ENCODE data around the gene PRDM16. TPM values are rescaled to one million over a fixed set of nuclear protein-coding genes. Genes with fewer than 3 reads are reported as not detected.
A peak's percentile ranks its signal among the peaks of the same experiment; 100 is the strongest.

The PRDM16 gene
- total and polyA plus RNA-seq, 3 donors from 2014 or later = 2.1 to 5.6 (median 4.7) TPM

GRCh38 chr1:3128431-3129132, 59.6 kb downstream of the PRDM16 start:
- H3K9me3 ChIP-seq = no peaks in the 10 kb centered on the region
- intact Hi-C loops (cut with DNase I; ENCODE audit: low total_unique reads) = no loop called here
- H3K27ac ChIP-seq = peak overlapping the region in 1 of 2 donors; percentile 84
- WGBS, 2 donors = 80 to 81% methylated on average over 12 to 19 of the region's 26 CpGs
- H3K4me1 ChIP-seq = peaks cover 53% of the 10 kb centered on the region
- H3K36me3 ChIP-seq (ENCODE audit: low read depth, missing control alignments) = no peaks in the 10 kb centered on the region
- no peak overlapping the region for H3K4me3 ChIP-seq
- TF ChIP-seq CTCF (IDR thresholded peaks at IDR 0.05) = no peak
- TF ChIP-seq POLR2A (IDR thresholded peaks at IDR 0.05) = no peak
- no peaks in the 10 kb centered on the region for H3K27me3 ChIP-seq
- no peak for DNase-seq

GRCh38 chr1:3129133-3129490, 60.1 kb downstream of the PRDM16 start:
- no peak overlapping the region for H3K4me3 ChIP-seq
- H3K4me1 ChIP-seq = peaks cover 51% of the 10 kb centered on the region
- no peak for DNase-seq
- TF ChIP-seq CTCF (IDR thresholded peaks at IDR 0.05) (no peak), POLR2A (IDR thresholded peaks at IDR 0.05) (no peak)
- H3K9me3 ChIP-seq = no peaks in the 10 kb centered on the region
- intact Hi-C loops (cut with DNase I; ENCODE audit: low total_unique reads) = no loop called here
- no peak overlapping the region for H3K27ac ChIP-seq
- no peaks in the 10 kb centered on the region for H3K36me3 ChIP-seq (ENCODE audit: low read depth, missing control alignments)
- no peaks in the 10 kb centered on the region for H3K27me3 ChIP-seq
- WGBS, 2 donors = 81 to 85% methylated on average over 3 to 8 of the region's 8 CpGs

GRCh38 chr1:3130268-3130667, 61.3 kb downstream of the PRDM16 start:
- Histone ChIP-seq H3K36me3 (ENCODE audit: low read depth, missing control alignments) (no peaks in the 10 kb centered on the region), H3K9me3 (no peaks in the 10 kb centered on the region), H3K27me3 (no peaks in the 10 kb centered on the region), H3K4me1 (peaks cover 44% of the 10 kb centered on the region), H3K27ac (no peak overlapping the region), H3K4me3 (no peak overlapping the region)
- WGBS, 2 donors = 88 to 90% methylated on average over 11 to 13 of the region's 13 CpGs
- intact Hi-C loops (cut with DNase I; ENCODE audit: low total_unique reads) = no loop called here
- TF ChIP-seq CTCF (IDR thresholded peaks at IDR 0.05) = no peak
- no peak for DNase-seq

GRCh38 chr1:3132660-3133059, 63.7 kb downstream of the PRDM16 start:
- intact Hi-C loops (cut with DNase I; ENCODE audit: low total_unique reads) = no loop called here
- H3K27ac ChIP-seq = no peak overlapping the region
- no peaks in the 10 kb centered on the region for H3K27me3 ChIP-seq
- no peaks in the 10 kb centered on the region for H3K9me3 ChIP-seq
- H3K4me3 ChIP-seq = no peak overlapping the region
- WGBS, 2 donors = 77 to 79% methylated on average over 12 of the region's 12 CpGs
- H3K36me3 ChIP-seq (ENCODE audit: low read depth, missing control alignments) = no peaks in the 10 kb centered on the region
- TF ChIP-seq CTCF (IDR thresholded peaks at IDR 0.05) (no peak), POLR2A (IDR thresholded peaks at IDR 0.05) (no peak)
- DNase-seq = no peak
- H3K4me1 ChIP-seq = peaks cover 25% of the 10 kb centered on the region

- peak overlapping the region in 1 of 2 donors; percentile 41 for H3K27ac ChIP-seq
These were observed 64.7 kb downstream of the PRDM16 start for GRCh38 chr1:3133686-3134085.

More at GRCh38 chr1:3133686-3134085, 64.7 kb downstream of the PRDM16 start:
- Histone ChIP-seq H3K9me3 (no peaks in the 10 kb centered on the region), H3K4me1 (peaks cover 15% of the 10 kb centered on the region), H3K27me3 (no peaks in the 10 kb centered on the region), H3K36me3 (ENCODE audit: low read depth, missing control alignments) (no peaks in the 10 kb centered on the region), H3K4me3 (no peak overlapping the region)
- intact Hi-C loops (cut with DNase I; ENCODE audit: low total_unique reads) = no loop called here
- 40 to 68% methylated on average over 7 to 12 of the region's 12 CpGs for WGBS, 2 donors
- peak; percentile 36 for DNase-seq
- TF ChIP-seq CTCF (IDR thresholded peaks at IDR 0.05) (no peak), POLR2A (IDR thresholded peaks at IDR 0.05) (no peak)

All from testis (tissue), 3 donors.